ENCODE data around the gene ARL14EP.
A peak's percentile ranks its signal among the peaks of the same experiment; 100 is the strongest.

The ARL14EP gene

GRCh38 chr11:30345644-30346043, 22.7 kb downstream of the ARL14EP start:
- H3K4me3 ChIP-seq (ENCODE audit: low read depth, low read length), result no peak overlapping the region
- no peak for TF ChIP-seq CTCF (IDR thresholded peaks at IDR 0.05; ENCODE audit: borderline replicate concordance, insufficient read depth, low read depth, low read length)

GRCh38 chr11:30346068-30346688, 23.3 kb downstream of the ARL14EP start:
- TF ChIP-seq CTCF (IDR thresholded peaks at IDR 0.05; ENCODE audit: borderline replicate concordance, insufficient read depth, low read depth, low read length), result peak; percentile 29; the same call in 1 of the 2 replicates
- no peak overlapping the region for H3K4me3 ChIP-seq (ENCODE audit: low read depth, low read length)

GRCh38 chr11:30348035-30348434, 25.1 kb downstream of the ARL14EP start:
- H3K4me3 ChIP-seq (ENCODE audit: low read depth, low read length), result no peak overlapping the region
- TF ChIP-seq CTCF (IDR thresholded peaks at IDR 0.05; ENCODE audit: borderline replicate concordance, insufficient read depth, low read depth, low read length), result no peak

- TF ChIP-seq CTCF (IDR thresholded peaks at IDR 0.05; ENCODE audit: borderline replicate concordance, insufficient read depth, low read depth, low read length), result no peak
Observed at GRCh38 chr11:30349885-30350284, 27.0 kb downstream of the ARL14EP start.

GRCh38 chr11:30350384-30350783, 27.5 kb downstream of the ARL14EP start:
- TF ChIP-seq CTCF (IDR thresholded peaks at IDR 0.05; ENCODE audit: borderline replicate concordance, insufficient read depth, low read depth, low read length), result no peak
- no peak overlapping the region for H3K4me3 ChIP-seq (ENCODE audit: low read depth, low read length)

More at GRCh38 chr11:30349885-30350284, 27.0 kb downstream of the ARL14EP start:
- H3K4me3 ChIP-seq (ENCODE audit: low read depth, low read length), result no peak overlapping the region

GRCh38 chr11:30351061-30351460, 28.2 kb downstream of the ARL14EP start:
- no peak for TF ChIP-seq CTCF (IDR thresholded peaks at IDR 0.05; ENCODE audit: borderline replicate concordance, insufficient read depth, low read depth, low read length)
- H3K4me3 ChIP-seq (ENCODE audit: low read depth, low read length), result no peak overlapping the region

- H3K4me3 ChIP-seq (ENCODE audit: low read depth, low read length), result no peak overlapping the region
- no peak for TF ChIP-seq CTCF (IDR thresholded peaks at IDR 0.05; ENCODE audit: borderline replicate concordance, insufficient read depth, low read depth, low read length)
Observed at GRCh38 chr11:30356391-30356790, 33.5 kb downstream of the ARL14EP start.
